GM21360 (cell line): ENCODE data around the gene AKAP17A.
"Not testable (repeated sequence)": the region's sequence is repeated elsewhere in the genome, so short reads cannot be mapped to it uniquely, and the experiment has no call there.

ENCODE experiments used
- ATAC-seq: cut with Tn5 transposase; IDR thresholded peaks from one replicate; pipeline ENCODE4 v1.9.1; 2021; ENCODE audit warnings: mild to moderate bottlenecking, moderate library complexity; ENCODE audit not compliant: unreplicated experiment

Gene AKAP17A, protein sequence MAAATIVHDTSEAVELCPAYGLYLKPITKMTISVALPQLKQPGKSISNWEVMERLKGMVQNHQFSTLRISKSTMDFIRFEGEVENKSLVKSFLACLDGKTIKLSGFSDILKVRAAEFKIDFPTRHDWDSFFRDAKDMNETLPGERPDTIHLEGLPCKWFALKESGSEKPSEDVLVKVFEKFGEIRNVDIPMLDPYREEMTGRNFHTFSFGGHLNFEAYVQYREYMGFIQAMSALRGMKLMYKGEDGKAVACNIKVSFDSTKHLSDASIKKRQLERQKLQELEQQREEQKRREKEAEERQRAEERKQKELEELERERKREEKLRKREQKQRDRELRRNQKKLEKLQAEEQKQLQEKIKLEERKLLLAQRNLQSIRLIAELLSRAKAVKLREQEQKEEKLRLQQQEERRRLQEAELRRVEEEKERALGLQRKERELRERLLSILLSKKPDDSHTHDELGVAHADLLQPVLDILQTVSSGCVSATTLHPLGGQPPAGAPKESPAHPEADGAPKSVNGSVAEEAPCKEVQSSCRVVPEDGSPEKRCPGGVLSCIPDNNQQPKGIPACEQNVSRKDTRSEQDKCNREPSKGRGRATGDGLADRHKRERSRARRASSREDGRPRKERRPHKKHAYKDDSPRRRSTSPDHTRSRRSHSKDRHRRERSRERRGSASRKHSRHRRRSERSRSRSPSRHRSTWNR

DNA sequence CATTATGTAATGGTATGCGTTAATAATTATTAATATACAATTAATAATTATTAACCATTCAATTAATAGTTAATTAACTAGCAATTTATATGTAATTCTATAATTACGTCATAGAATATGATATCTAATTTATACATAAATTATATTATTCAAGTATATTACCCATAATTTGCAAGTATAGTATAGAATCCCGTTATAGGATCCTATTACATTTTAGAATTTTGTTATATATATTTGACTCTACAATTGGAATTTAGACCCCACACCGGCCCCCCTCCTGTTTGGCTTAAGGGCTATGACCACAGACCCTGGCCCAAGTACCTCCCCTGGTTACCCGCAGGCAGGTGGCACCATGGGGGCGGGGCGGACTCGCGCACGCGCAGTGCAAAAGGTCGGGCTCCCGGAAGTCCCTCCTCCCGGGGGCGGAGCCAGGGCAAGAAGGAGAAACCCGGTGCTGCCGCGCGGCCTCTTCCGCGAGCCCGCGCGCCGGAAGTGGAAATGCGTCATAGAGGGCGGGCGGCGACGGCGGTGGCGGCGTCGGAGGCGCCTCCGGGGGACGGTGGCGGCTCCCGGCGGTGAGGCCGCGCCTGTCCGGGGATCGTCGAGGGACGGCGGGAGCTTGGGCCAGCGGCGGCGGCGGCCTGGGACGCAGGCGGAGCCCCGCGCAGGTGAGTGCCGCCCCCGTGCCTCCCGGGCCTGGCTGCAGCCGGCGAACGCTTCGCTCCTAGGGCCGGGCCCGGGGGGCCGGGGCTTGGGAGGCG is at the start of gene AKAP17A:
Gene AKAP17A (plus strand): TSS at position 503 of the 761 bp plus-strand sequence. CDS start 1,859 bp downstream, outside the sequence.
- peak; percentile 84 for ATAC-seq

DNA sequence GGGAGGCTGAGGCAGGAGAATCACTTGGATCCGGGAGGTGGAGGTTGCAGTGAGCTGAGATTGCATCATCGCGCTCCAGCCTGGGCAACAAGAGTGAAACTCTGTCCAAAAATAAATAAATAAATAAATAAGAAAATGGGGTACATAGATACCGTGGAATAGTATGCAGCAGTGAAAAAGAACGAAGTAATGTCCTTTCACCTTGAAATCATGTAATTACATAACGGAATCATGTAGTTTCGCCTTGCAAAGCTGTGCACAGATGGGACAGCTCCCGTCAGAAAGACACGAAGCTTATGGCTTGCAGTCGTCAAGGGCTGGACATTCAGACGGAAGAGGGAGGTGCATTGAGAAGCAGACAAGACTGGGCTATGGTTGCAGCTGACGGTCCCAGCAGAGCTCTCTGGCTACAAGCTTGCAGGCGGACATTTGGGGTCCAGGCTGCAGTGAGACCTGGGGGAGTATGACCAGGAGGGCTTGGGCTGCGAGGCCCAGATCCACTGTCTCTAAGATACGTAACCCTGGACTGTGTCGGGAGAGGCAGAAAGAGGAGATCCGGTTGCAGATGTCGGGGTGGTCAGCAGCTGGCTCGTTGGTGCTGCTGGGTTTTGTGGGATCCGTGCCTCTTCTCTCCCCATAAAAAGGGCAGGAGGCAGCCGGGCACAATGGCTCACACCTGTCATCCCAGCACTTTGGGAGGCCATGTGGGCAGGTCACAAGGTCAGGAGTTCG is 48.2 kb upstream of the AKAP17A start:
- no peak for ATAC-seq

DNA sequence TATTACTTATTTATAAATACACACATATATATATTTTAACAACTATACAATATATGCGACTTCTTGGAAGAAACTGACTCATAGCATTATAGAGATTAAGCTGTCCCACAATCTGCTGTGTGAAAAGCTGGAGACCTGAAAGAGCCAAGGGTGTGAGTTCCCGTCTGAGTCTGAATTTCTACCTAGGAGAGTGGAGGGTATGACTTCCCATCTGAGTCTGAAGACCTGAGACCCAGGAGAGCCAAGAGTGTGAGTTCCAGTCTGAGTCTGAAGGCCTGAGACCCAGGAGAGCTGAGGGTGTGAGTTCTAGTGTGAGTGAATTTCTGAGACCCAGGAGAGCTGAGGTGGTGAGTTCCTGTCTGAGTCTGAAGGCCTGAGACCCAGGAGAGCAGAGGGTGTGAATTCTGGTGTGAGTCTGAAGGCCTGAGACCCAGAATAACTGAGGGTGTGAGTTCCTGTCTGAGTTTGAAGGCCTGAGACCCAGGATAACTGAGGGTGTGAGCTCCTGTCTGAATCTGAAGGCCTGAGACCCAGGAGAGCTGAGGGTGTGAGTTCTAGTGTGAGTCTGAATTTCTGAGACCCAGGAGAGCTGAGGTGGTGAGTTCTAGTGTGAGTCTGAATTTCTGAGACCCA is 45.5 kb upstream of the AKAP17A start:
- ATAC-seq: no peak

DNA sequence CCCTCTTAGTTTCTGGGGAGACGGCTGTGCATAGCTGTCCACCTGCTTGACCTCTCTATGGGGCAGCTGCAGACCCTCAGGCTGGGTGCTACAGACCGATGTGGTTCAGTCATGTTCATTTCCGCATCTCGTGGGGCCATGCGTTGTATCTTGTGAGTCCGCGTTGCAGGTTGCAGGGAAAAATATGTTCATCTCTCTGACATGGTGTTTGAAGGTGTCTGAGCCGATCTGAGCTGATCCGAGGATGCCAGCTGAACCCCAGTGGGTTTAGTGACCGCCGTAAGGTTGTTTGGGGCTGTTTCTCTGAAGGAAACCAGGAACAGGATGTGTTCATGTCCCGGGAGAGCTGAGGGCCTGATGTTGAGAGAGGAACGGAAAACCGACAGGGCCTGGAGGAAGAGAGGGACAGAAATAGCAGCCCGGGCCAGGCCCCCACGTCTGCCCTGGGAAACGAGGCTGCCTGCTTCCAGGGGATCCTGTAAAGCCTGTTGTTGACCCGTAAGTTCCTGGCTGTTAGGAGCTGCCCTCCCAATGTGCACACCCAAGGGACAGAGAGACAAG is 44.6 kb upstream of the AKAP17A start:
- no peak for ATAC-seq

DNA sequence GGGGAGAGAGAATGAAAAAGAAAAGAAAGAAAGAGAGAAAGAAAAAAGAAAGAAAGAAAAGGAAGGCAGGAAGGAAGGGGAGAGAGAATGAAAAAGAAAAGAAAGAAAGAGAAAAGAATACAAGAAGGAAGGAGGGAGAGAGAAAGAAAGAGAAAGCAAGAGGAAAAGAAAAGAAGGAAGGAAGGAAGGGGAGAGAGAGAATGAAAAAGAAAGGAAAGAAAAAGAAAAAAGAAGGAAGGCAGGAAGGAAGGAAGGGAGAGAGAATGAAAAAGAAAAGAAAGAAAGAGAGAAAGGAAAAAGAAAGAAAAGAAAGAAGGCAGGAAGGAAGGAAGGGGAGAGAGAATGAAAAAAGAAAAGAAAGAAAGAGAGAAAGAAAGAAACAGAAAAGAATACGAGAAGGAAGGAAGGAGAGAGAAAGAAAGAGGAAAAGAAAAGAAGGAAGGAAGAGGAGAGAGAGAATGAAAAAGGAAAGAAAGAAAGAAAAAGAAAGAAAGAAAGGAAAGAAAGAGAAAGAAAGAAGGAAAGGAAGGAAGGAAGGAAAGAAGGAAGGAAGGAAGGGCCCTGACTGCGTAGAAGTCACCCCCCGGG is 39.4 kb upstream of the AKAP17A start:
- ATAC-seq: no peak

DNA sequence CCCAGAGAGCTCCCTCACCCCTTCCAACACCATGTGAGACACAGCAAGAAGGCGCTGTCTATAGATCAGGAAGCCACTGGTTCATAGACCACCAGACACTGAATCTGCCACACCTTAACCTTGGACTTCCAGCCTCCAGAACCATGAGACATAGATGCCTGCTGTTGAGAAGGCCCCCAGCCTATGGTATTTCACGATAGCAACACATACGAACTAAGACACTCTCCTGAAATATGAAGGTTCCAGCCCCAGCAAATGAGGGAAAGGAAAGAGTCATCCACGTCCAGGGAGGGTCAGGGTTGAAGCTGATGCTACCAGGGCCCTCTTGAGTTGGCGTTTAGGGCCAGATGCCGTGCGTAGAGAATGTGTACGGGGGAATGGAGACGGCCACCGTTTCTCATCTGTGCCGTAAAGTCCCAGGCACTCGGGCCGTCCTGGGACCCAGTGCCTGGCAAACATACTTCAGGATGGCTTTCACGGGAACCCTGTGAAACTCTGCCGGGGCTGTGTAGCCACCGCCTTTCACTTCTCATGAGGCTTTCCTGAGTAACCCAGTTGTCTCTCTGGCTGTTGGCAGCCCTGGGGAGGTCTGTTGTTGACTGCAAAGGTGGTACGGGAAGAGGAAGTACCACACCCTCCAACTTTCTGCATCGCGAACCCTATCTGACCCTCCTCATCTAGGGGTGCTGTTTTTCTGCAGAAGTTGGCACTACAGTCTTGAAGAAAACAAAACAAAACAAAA is 36.8 kb upstream of the AKAP17A start:
- ATAC-seq: no peak

DNA sequence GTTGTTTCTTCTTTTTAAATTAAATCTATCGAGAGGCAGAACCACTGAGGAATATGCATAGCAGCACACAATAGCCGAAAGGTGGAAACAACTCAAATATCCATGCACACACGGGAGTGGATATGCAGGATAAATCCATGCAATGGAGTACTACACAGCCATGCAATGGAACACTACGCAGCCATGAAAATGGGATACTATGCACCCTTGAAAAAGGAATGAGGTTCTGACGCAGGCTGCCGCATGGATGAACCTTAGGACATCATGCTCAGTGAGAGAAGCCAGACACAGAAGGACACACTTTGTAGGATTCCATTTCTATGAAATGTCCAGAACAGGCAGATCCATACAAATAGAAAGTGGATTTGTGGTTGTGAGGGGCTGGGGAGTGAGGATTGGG is 36.0 kb upstream of the AKAP17A start:
- no peak for ATAC-seq

DNA sequence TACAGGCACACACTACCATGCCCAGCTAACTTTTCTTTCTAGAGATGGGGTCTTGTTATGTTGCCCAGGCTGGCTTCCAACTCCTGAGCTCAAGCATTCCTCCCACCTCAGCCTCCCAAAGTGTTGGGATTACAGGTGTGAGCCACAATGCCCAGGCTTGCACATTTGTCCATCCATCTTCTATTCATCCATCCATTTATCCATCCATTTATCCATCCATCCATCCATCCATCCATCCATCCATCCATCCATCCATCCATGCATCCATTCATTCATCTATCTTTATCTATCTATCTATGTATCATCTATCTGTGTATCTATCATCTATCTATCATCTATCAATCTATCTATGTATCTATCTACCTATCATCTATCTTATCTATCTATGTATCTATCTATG is 34.0 kb upstream of the AKAP17A start:
- ATAC-seq: not testable (repeated sequence)

DNA sequence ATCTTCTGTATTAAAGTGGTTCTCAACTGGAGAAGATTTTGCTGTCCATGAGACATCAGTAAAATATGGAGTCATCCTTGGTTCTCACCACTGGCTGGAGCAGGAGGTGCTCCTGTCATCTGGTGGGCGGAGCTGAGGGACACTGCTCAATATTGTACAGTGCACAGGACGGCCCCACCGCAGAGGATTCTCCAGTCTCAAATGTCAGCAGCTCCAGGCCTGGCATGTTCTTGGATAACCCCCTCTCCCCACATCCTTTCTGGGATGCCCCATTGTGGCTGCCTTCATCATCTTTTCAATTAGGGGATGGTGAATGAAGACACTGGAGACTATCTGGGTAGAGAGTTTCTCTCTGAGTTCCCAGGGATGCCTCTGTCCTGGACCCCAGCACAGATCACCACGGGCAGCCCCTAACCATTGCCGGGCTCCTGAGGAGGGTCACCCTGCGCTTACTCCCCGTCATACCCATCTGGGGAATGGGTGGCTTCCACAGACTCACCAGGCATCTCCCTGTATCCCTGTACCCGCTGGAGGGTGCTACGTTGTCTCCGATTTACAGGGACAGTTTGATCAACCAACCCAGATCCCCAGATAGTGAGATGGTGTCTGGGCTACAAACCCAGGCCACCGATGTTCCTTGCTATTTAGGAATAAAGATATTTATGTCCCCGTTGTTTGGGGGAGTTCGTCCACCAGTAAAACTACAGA is 32.5 kb upstream of the AKAP17A start:
- ATAC-seq: no peak

DNA sequence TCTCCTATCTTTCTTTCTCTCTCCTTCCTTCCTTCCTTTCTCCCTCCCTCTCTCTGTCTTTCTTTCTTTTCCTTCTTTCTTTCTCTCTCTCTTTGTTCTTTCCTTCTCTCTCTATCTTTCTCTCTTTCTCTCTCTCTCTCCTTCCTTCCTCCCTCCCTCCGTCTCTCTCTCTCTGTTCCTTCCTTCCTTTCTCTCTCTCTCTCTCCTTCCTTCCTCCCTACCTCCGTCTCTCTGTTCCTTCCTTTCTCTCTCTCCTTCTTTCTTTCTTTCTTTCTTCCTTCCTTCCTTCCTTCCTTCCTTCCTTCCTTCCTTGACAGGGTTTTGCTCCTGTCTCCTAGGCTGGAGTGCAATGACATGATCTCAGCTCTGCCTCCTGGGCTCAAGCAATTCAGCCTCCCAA is 30.2 kb upstream of the AKAP17A start:
- ATAC-seq: no peak

DNA sequence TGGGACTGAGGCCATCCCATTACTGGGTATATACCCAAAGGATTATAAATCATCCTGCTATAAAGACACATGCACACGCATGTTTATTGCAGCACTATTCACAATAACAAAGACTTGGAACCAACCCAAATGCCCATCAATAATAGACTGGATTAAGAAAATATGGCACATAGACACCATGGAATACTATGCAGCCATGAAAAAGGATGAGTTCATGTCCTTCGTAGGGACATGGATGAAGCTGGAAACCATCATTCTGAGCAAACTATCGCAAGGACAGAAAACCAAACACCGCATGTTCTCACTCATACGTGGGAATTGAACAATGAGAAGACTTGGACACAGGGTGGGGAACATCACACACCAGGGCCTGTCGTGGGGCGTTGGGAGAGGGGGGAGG is 27.3 kb upstream of the AKAP17A start:
- ATAC-seq: not testable (repeated sequence)

DNA sequence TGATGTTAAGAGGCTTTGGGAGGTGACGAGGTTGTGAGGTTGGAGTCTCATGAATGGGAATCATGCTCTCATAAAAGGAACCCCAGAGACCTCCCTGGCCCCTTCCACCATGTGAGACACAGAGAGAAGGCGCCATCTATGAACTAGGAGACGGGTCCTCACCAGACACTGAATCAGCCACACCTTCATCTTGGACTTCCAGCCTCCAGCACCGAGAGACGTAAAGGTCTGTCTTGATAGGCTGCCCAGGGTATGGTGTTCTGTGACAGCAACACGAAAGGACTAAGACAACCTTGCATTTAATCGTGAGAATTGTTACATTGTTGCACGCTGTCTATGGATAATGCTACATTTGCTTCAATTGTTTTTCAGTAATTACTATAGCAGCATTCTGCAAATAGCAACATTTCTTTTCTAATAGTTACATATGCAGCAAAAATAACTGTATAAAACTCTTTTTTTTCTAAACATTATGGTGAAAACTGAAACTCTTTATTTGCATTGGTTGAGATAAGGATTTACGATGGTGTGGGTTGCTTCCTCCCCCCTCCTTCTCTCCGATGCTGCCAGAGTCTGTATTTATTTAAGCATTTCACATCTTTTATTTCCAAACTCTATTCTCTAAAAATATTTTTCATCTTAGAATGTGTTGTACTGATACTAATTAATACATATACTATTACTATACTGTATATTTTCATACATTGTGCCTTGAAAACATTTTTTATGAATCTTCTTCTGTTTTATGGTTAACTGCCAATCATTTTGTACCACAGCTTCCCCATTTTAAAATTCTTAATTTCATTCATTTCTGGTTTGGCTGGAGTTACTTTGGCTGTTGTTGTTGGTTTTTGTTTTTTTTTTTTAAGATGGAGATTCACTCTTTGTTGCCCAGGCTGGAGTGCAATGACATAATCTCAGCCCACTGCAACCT is 26.4 kb upstream of the AKAP17A start:
- ATAC-seq: no peak

DNA sequence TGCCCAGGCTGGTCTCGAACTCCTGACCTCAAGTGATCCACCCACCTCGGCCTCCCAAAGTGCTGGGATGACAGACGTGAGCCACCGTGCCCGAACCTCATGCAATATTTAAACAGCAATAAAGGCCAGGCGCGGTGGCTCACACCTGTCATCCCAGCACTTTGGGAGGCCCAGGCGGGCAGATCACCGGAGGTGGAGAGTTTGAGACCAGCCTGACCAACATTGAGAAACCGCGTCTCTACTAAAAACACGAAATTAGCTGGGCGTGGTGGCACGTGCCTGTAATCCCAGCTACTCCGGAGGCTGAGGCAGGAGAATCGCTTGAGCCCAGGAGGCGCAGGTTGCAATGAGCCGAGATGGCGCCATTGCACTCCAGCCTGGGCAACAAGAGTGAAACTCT is 17.2 kb upstream of the AKAP17A start:
- ATAC-seq: not testable (repeated sequence)

DNA sequence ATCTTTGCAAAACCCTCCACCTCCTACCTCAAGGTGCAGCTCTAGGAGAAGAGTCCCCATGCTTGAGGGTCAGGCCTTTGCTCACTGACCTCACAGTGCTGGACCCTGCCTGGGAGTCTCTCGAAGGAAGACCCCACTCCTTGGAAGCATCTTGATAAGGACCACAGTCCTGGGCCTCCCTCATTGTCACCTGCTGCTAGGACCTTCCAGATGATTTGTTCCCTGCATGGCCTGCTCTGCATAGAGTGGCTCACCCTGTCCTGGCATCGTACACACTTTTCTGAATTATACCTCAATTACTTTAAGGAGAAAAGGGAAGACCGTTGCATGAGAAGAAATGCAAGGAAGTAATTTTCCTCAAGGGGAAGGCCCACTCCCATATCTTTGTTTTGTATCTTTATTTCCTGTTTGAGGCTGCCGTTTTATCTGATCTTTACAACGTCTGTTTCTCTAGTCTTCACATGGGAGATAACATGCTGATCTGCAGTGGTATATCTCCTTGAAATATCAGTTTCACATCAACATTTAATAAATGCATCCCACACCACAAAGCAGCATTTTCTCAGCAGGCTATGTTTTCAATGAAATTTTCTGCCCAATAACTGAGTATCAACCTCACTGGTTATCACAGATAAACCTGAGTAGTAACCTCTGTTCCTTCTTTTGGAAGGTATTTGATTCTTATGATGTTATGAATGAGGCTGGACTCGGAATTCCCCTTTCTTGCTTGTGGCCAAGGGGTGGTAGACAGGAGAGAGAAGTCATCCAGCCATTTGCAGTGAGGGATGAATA is 15.0 kb upstream of the AKAP17A start:
- no peak for ATAC-seq

DNA sequence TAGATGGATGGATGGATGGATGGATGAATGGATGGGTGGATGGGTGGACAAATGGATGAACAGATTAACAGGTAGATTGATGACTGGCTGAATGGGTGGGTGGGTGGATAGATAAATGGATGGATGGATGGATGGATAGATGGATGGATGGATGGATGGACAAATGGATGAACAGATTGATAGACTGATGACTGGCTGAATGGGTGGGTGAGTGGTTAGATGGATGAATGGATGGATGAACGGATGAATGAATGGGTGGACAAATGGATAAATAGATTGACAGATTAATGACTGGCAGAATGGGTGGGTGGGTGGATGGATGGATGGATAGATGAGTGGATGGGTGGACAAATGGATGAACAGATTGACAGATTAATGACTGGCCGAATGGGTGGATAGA is 13.6 kb upstream of the AKAP17A start:
- ATAC-seq: no peak

DNA sequence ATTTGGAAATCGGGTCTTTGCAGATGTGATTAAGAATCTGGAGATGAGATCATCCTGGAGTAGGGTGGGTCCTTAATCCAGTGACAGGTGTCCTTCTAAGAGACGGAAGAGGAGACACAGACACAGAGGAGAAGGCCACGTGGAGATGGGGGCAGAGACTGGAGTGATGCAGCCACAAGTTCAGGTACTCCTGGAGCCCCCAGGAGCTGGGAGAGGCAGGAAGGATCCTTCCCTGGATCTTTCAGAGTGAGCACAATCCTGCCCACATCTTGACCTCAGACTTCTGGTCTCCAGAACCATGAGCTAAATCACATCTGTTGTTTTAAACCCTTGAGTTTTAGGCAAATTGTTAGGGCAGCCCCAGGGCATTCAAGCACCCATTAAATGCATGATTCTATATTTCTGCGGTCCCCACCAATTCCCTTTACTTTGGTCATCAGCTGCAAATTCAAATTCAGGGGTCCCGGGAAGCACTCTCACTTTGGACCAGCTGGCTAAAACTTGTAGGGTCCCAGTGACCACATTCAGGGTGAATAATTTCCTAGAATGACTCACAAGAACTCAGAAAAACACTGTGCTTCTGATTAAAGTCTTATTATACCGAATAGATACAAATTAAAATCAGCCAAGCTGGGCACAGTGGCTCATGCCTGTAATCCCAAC is 12.8 kb upstream of the AKAP17A start:
- ATAC-seq: no peak
